Activated CD8-positive, alpha-beta memory T cell treated with anti-CD3 and anti-CD28 coated beads, Interleukin-2, amount 50 U/mL, for 1 hour (primary cell): ENCODE measurements around the gene ACSBG1.
A peak's percentile ranks its signal among the peaks of the same experiment; 100 is the strongest.

Experiments used
- DNase-seq: peaks from one replicate; pipeline ENCODE4 v3.0.0-alpha.2; 2020; ENCODE audit errors: extremely low read depth

Gene ACSBG1

DNA sequence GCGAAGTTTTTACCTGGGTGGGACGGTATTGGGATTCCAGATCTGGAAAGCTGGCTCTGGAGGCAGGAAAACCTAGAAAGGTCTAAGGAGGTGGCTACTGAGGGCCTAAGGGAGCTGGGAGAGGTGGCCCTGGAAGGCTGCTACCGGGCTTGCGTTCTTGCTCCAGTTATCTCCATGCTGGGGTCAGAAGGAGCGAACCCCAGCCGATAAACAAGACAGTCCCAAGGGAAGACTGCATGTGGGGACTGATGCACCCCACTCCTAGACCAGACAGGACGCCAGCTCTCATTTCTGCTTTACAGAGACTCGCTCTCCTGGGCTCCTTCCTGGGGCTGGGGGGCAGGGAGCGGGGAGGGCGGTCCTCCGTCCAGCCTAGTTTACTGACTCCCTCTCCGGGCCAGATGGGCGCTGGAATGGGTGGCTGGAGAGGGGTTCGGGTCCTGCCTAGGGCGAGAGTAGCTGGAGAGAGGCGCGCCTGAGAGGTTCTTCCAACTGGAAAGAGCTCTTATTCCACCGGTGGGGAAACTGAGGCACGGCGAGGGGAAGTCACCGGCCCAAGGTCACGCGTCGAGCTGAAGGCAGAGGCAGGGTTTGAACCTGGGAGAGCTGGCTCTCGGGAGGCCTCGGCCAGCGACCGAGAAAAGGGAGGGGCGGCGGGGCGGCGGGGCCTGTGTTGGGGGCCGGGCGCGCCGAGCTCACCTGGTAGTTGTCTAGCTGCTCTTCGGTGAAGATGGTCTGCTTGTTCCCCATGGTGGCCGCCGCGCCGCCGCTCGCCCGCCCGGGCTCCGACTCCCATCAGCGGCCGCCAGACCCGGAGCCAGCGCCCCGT lies 103.7 kb downstream of the ACSBG1 start:
- peak; percentile 13 for DNase-seq

DNA sequence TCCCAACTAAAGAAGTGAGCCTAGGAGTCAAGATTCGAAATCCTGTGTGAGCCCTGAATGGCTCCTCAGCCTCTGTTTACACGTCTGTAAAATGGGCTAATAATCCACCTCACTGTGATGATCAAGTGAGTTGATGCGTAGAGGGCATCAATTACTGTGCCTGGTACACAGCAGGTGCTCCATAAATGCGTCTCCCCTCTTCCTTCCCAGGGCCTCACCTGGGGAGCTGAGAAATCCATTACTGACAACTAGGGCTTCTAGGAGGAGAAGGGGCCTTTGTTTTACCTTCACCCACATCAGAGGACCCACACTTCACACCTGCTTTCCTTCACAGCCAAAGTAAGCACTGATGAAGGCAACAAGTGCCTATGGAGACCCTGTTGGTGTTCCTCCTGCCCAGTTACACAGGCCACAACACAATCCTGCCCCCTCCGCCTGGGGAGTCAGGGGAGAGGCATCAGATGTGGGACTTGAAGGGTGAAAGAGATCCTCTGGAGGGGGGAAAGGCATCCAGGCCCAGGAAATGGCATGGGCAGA lies 104.5 kb downstream of the ACSBG1 start:
- no peak for DNase-seq

DNA sequence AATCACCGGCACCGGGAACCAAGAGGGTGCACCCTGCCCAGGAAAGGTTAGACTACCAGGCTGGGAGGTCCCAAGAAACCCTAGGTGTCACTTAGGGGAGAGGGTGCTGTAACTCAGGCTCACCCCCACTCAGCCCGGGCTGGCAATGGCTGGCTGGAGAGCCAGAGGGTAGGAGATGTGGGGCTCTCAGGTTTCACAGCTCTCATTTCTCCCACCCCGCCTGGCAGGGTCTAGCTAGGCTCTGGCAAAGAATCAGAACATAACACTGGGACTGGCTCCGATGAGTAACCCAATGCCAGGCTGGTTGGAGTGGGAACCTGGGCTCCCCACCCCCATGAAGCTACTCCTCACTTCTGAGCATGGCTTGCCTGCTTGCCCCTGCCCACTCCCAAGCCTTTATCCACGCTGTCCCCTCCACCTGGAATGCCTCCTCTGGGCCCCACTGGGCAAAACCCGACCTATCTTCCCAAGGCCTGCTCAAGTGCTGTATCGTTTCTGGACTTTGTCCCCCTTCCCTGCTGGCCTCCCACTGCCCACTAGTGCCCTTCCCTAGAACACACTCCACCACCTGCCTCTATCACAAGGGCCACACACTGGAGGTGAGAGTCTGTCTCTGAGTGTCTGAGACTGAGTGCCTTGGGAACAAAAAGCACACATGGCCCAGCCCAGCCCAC lies 105.2 kb downstream of the ACSBG1 start:
- no peak for DNase-seq

DNA sequence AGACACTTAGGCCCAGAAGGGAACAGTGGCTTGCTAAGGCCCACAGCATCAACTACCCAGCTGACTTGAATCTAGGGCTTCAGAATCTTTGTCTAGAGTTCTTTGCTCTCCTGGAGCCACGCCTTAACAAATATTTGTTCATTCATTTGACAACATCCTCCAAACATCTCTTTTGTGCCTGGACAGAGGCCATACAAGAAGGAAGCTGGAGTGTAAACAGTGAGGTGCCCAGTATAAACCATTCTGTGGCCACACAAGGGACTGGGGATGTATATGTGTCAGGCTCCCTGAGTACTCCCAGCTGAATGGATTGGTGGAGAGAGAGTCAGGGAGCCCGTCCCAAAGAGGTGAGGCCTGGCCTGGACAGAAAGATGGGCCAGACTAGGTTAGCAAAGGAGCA lies 106.5 kb downstream of the ACSBG1 start:
- no peak for DNase-seq

DNA sequence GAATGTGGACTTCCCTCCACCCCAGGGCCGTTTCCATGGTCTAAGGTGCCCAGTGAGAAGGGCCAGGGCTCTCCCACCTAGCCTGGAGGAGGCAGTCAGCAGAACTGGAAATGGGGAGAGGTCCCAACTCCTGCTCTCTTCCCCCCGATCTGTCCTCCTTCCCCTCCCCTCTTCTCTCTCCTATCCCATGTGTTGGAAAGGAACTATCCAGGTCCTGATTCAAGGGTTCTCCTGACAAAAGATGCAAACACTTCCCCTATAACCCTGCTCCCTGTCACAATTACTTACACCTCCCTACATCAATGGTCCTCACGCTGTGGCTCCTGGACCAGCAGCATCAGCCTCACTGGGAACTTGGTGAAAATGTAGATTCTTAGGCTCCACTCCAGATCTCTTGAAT lies 109.1 kb downstream of the ACSBG1 start:
- DNase-seq: no peak

DNA sequence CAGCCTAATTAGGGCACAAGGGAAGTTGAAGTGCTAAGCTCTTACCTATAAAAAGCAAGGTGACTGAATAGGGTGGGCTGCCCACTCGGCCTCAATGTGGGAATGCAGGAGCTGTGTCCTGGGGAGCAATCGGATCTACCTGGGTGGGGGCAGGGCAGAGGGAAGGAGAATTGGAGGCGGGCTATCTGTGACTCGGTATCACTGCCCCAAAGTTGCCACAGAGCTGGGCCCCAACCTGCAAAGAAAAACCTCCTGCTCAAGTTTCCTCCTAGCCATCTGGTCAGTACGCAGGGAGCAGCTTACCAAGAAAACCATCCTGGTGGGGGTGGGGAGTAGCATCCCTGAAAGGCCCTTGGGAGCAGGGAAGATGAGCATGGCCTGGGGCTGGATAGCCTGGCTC lies 113.8 kb downstream of the ACSBG1 start:
- no peak for DNase-seq
